Suppressor macrophage treated with lipopolysaccharide for 1 hour (primary cell): ENCODE data around the gene BCL2.
A peak's percentile ranks its signal among the peaks of the same experiment; 100 is the strongest.

Experiments used
- DNase-seq, 3 donors: peaks; one replicate each; pipeline ENCODE4 v3.0.0-alpha.2; 2020 to 2022

Gene BCL2

GRCh38 chr18:63257453-63257852 lies 62.1 kb downstream of the BCL2 start:
- no peak for DNase-seq

GRCh38 chr18:63255435-63255834 lies 64.1 kb downstream of the BCL2 start:
- DNase-seq = peak; percentile 27 to 60 (median 36)

GRCh38 chr18:63254716-63255399 lies 64.7 kb downstream of the BCL2 start:
- no peak for DNase-seq

- peak; percentile 60 to 76 (median 72) for DNase-seq
Observed at GRCh38 chr18:63253428-63254372, 65.9 kb downstream of the BCL2 start.

GRCh38 chr18:63253014-63253413 lies 66.6 kb downstream of the BCL2 start:
- DNase-seq = no peak

GRCh38 chr18:63249771-63250170 lies 69.8 kb downstream of the BCL2 start:
- DNase-seq = peak in 1 of 3 donors; percentile 47

GRCh38 chr18:63247926-63248325 lies 71.6 kb downstream of the BCL2 start:
- DNase-seq = no peak

GRCh38 chr18:63247506-63247905 lies 72.1 kb downstream of the BCL2 start:
- DNase-seq = no peak

- DNase-seq = no peak
Observed at GRCh38 chr18:63245600-63245999, 74.0 kb downstream of the BCL2 start.

- DNase-seq = no peak
Observed at GRCh38 chr18:63244607-63245006, 75.0 kb downstream of the BCL2 start.

- DNase-seq = no peak
Observed at GRCh38 chr18:63241760-63242159, 77.8 kb downstream of the BCL2 start.

GRCh38 chr18:63241317-63241712 lies 78.3 kb downstream of the BCL2 start:
- DNase-seq = no peak

GRCh38 chr18:63240531-63241316 lies 78.8 kb downstream of the BCL2 start:
- no peak for DNase-seq

- no peak for DNase-seq
Observed at GRCh38 chr18:63238693-63239075, 80.9 kb downstream of the BCL2 start.

GRCh38 chr18:63237881-63238692 lies 81.5 kb downstream of the BCL2 start:
- DNase-seq = peak; percentile 46 to 75 (median 50)

GRCh38 chr18:63236921-63237846 lies 82.4 kb downstream of the BCL2 start:
- peak in 2 of 3 donors; percentile 58 to 66 for DNase-seq

- DNase-seq = peak; percentile 91 to 98 (median 96)
Observed at GRCh38 chr18:63236406-63236805, 83.2 kb downstream of the BCL2 start.

- peak; percentile 82 to 90 (median 86) for DNase-seq
Observed at GRCh38 chr18:63235920-63236319, 83.6 kb downstream of the BCL2 start.

- peak; percentile 47 to 86 (median 58) for DNase-seq
Observed at GRCh38 chr18:63234841-63235240, 84.7 kb downstream of the BCL2 start.

GRCh38 chr18:63234432-63234831 lies 85.1 kb downstream of the BCL2 start:
- no peak for DNase-seq

GRCh38 chr18:63233334-63233733 lies 86.2 kb downstream of the BCL2 start:
- DNase-seq = no peak
